HG02759 (cell line): ENCODE results near the gene AADACL4.
"Not testable (repeated sequence)": the region's sequence is repeated elsewhere in the genome, so short reads cannot be mapped to it uniquely, and the experiment has no call there.

Experiments
- ATAC-seq: cut with Tn5 transposase; IDR thresholded peaks from one replicate; pipeline ENCODE4 v1.9.1; 2021; ENCODE audit warnings: mild to moderate bottlenecking, moderate library complexity; ENCODE audit not compliant: unreplicated experiment

AADACL4 gene

DNA sequence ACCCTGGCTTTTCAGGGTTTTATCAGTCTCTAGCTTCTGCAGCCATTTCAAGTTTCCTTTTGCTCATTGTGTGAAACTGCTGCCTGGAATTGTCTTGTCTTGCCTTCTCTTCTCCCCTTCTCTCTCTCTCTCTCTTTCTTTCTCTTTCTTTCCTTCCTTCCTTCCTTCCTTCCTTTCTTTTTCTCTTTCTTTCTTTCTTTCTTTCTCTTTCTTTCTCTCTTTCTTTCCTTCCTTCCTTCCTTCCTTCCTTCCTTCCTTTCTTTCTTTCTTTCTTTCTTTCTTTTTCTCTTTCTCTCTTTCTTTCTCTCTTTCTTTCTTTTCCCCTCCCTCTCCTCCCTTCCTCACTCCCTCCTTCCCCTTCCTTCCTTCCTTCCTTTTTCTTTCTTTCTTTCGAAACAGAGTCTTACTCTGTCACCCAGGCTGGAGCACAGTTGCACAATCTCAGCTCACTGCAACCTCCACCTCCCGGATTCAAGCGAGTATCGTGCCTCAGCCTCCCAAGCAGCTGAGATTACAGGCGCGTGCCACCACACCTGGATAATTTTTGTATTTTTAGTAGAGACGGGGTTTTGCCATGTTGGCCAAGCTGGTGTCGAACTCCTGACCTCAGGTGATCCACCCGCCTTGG is 14.1 kb downstream of the AADACL4 start:
- not testable (repeated sequence) for ATAC-seq

DNA sequence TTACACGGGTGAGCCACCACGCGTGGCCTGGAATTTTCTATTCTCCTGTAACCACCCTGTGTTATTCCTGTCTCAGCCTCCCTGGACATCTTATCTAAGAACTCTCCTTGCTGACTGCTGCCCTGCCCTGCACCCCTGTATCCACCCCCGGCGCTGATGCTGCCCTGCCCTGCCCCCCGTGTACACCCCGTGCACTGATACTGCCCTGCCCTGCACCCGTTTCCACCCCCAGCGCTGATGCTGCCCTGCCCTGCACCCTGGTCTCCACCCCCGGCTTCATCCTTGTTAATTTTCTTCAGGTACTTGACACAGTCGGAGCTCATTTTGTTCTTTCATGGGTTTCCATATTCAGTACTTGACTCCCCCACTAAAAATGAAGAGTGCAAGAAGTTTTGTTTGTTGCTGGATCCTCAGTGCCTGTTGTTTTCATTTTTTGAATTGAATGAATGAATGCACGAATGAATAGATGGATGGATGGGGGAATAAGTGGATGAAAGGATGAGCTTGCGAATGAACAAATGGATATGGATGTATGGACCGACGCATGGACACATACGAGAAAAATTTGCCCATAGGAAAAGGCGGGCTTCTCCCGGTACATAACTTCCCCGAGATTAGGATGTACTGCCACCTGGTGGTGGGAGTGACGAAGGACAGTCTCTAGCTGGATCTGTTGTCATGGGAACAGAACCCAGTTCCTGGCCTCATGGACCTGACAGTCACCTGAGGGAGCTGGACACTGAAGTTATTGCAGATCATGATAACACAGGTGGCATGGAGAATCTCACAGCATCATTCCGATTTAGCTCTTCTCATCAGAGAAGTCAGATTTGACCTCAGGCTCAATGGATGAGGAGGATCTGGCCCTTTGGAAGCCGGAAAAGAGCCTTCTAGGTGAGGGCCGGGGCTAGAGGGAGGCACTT is 14.9 kb downstream of the AADACL4 start:
- no peak for ATAC-seq

DNA sequence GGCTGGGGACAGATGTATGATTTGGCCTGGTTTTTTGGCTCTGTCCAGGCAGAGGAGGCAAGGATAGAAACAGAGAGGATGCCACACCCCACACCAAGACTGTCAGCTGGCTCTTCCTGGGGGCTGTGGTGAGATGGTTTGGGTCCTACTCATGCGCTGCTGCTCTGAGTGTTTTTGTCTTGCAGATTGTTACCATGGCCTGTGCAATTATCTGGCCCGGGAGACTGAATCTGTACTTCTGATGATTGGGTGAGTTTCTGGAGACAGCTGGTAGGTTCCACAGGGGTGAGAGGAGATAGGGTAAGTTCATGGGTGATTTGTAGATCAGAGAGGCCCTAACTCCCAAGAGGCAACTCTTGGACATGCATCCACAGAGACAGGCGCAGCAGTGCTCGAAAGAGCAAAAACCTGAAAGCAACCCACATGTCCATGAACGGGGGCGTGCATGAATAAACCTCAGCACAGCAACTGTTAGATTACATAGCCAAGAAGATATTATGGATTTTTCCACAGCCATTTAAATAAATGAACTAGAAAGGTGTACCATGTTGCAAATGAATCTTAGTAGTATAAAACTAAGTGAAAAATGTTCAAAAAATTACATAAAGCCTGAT is 17.8 kb downstream of the AADACL4 start:
- ATAC-seq, result no peak

DNA sequence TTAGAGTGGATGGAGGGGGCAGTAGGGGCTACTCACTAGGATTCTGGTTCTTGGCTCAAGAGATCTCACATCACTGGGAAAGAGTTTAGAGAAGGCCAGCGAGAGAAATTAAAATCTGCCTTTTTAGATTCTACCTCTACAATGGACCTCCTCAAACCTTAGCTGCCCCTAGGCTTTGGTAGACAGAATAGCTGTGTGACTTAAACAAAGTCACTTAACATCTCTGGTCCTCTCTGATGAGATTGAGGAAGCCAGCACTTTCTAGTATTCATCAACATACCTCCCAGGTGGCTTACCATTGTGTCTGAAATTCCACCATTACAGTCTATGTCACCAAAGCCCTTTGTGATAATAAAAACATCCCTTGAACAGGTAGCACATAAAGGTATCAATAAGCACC is 18.7 kb downstream of the AADACL4 start:
- ATAC-seq, result no peak

DNA sequence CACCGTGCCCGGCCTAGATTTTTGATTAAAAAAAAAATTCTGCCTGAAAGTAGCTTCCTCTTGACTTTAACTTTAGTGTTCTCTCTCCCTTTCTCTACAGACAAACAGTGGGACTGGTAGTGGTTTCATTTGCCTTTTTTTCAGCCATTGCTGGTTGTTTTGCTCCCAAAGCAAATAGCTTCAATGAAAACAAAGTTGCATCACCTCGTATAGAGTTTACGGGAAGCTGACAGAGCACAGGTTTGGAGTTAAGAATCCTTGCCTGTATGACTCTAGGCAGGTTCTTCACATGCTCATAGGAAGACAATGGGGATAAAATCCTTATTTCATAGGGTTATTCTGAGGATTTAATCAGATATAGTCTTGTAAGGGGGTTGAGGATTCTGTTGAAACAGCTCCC is 21.6 kb downstream of the AADACL4 start:
- ATAC-seq, result no peak

DNA sequence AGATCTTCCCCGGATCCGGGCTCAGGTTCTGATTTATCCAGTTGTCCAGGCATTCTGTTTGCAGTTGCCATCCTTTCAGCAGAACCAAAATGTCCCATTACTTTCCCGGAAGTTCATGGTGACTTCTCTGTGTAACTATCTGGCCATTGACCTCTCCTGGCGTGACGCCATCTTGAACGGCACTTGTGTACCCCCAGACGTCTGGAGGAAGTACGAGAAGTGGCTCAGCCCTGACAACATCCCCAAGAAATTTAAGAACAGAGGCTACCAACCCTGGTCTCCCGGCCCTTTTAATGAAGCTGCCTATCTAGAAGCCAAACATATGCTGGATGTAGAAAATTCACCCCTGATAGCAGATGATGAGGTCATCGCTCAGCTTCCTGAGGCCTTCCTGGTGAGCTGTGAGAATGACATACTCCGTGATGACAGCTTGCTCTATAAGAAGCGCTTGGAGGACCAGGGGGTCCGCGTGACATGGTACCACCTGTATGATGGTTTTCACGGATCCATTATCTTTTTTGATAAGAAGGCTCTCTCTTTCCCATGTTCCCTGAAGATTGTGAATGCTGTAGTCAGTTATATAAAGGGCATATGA is 22.4 kb downstream of the AADACL4 start:
- ATAC-seq, result no peak

DNA sequence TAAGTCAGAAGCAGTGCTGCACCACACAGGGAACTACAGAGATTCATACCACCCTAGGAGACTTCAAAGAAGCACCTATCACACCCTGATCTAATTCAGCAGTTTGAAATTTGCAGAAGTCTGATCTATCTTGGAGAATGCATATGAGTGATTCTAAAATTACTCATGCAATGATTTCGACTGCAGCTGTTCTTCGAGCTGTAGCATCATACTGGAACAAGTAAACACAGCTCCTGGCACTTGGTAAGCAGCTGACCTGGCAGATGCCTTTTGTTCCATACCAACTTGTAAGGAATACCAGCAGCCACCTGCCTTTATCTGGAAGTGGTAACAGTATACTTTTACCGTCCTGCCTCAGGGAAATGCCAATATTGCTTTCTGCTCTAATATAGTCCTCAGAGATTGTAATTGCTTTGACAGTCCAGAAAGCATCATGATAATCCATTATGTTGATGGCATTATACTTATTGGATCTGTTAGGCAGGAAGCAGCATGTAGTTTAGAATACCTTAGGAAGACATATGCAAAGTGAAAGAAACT is 25.7 kb downstream of the AADACL4 start:
- no peak for ATAC-seq

DNA sequence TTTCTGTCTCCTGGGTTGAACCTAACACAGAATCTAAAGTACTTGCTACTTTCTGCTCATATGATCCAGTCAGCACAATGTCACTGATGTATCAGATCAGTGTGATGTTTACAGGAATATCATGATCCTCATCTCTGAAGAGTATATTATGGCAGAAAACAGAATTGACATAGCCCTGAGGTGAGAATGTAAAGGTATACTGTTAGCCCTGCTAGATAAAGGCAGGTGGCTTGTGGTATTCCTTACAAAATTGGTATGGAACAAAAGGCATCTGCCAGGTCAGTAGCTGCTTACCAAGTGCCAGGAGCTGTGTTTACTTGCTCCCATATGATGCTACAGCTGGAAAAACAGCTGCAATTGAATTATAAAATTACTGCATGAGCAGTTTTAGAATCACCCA is 30.5 kb downstream of the AADACL4 start:
- no peak for ATAC-seq

DNA sequence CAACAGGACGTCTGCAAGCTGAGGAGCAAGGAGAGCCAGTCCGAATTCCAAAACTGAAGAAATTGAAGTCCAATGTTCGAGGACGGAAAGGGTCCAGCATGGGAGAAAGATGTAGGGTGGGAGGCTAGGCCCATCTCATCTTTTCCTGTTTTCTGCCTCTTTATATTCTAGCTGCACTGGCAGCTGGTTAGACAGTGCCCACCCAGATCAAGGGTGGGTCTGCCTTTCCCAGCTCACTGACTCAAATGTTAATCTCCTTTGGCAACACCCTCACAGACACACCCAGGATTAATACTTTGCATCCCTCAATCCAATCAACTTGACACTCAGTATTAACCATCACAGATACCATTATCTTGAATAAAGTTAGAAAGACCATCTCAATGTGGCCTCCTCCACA is 32.2 kb downstream of the AADACL4 start:
- ATAC-seq, result not testable (repeated sequence)

DNA sequence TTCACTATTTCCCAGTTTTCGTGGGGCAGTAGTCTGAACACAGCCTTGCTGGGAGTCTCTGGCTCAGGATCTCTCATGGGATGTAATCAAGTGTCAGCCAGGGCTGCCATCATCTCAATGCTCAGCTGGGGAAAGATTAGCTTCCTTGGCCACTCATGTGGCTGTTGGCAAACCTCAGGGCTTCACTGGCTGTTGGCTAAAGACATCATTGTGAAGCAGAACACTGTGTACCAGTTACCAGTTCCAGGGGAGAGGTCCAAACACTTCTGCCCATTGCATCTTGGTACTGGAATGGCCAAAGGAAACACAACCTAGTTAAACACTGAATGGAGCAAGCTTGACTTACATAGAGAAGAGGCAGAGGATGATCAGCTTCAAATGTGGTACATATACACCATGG is 33.7 kb downstream of the AADACL4 start:
- no peak for ATAC-seq

DNA sequence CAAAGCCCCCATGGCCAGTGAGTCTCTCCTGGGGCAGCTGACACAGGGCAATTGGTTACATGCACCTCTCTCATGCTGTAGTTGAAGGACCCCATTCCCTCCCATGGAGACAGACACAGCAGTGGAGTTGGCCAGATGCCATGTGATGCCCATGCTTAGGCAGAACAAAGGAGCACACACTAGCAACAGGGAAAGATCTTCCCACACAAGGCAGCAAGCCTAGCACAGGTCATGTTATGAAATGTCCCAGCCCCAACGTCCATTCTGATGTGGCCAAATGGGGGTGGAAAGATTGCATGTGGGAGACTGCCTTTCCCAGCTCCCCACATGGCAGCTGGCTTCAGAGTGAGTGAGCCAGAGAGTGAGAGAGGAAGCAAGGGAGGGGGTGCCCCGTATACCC is 34.5 kb downstream of the AADACL4 start:
- no peak for ATAC-seq

DNA sequence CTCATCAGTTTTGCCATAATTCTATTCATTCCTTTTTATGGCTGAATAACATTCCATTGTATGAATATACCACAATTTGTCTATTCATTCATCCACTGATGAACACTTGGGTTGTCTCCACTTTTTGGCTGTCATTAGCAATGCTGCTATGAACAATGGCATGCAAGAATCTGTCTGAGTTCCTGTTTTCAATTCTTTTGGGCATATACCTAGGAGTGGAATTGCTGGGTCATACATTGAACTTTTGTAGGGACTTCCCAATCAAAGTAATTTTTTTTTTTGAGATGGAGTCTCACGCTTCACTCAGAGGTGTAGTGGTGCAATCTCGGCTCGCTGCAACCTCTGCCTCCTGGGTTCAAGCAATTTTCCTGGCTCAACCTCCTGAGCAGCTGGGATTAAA is 34.9 kb downstream of the AADACL4 start:
- ATAC-seq, result no peak

DNA sequence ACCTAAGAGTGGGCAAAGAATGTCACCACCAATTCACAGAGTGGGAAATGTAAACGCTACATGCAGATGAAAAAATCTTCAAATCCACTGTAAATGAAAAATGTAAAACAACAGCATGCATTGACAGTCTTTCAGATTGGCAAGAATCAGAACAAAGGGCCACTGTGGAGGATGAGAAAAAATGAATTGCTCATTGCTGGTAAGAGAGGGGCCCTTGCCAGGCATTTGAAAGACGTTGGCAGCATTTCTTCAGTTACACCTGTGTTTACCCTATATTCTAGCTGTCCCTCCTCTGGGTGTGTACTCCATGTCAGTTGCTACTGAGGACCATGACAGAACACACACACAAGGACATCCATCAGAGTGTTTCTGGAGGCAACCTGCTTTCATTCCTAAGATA is 46.3 kb downstream of the AADACL4 start:
- no peak for ATAC-seq

DNA sequence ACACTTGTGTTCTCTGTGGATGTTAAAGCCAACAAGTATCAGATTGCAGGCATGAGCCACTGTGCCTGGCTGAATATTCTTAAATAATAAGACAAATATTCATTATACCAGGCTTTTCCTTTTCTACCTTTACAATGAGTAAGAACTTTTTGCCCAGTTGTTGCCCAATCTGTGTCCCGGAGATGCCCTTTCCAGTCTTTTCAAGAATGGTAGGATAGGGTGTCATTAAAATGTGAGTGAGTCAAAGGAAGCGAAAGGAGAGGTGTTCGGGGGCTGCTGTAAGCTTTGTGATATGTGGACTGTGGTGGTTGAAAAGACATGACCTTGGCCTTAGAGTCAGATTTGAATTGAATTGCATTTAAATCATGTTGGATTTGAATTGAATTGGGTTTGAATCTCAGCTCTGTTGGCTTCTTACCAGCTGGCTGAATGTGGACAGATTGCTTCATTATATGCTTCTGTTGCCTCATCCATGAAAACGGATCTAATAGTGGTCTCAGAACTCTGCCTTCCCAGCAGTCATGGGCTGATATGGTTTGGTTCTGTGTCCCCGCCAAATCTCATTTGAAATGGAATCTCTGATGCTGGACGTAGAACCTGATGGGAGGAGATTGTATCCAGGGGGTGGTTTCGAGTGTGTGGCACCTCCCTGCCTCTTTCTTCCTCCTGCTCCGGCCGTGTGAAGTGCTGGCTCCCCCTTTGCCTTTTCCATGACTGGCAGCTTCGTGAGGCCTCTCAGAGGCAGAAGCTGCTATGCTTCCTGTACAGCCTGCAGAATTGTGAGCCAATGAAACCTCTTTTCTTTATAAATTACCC is 49.3 kb downstream of the AADACL4 start:
- ATAC-seq, result no peak

DNA sequence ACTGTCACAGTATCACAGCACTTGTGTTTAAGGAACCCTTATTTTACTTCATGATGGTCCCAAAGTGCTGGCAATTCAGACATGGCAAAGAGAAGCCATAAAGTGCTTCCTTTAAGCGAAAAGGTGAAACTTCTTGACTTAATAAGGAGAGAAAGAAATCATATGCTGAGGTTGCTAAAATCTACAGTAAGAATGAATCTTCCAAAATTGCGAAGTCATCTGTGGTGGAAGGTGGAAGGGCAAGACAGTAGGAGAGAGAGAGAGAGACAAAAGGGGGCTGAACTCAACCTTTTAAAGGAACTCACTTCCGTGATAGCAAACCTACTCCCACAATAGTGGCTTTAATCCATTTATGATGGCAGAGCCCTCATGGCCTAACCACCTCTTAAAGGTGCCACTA is 52.8 kb downstream of the AADACL4 start:
- ATAC-seq, result no peak

DNA sequence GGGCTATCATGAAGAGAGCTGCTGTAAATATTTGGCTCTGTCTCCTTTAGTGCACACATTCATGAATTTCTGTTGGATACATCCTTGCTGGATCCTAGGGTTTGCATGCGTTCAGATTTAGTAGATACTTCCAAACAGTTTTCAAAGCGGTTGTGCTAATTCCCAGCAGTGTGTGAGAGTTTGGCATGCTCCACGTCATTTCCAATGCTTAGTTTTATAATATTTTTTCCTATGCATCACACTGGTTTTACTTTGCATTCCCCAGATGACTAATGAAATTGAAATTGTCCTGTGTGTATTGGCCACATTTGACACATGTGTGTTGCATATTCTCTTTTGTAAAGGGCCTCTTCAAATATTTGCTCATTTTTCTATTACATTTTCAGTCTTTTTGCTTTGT is 53.5 kb downstream of the AADACL4 start:
- ATAC-seq, result no peak

DNA sequence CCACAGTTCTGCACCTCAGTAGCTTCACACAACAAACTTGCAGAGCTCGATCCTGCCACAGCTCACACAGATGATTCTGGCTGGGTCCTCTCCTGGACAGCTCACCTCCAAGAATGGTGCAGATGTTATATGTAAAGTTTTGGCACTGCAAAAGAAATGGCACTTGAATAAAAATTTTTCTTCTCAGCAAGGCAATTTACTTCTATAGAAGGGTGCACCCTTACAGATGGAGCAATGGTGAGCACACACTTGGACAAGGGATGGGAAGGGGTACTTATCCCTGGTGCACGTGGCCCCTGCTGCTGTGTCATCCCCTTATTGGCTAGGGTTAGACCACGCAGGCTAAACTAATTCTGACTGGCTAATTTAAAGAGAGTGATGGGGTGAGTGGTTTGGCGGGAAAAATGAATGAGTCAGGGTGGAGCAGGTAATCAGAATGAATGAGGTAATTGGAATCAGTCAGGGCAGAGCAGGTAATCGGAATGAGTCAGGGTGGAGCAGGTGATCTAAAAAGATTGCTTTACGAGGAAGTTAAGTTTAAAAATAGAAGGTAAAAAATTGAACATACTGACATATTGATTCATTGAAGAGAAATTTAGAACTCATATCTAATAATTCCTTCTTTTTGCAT is 60.1 kb downstream of the AADACL4 start:
- ATAC-seq, result no peak

DNA sequence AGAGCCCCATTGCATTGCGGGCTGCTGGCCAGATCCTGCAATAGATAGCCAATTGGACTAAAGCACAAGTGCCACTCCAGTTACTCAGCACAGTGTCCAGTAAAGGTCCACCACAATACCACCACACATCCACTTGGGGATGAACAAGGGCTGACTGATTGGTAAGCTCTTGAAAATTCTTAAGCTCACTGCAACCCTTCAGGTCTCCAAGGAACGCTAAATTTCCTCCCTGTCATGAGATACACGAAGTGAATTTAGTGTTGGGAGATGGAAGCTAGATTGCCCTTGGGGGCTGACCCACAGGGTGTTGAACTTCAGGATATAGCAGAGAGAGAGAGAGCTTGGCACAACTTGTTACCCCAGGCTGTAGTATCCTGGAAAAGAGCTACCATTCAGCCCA is 62.2 kb downstream of the AADACL4 start:
- no peak for ATAC-seq

DNA sequence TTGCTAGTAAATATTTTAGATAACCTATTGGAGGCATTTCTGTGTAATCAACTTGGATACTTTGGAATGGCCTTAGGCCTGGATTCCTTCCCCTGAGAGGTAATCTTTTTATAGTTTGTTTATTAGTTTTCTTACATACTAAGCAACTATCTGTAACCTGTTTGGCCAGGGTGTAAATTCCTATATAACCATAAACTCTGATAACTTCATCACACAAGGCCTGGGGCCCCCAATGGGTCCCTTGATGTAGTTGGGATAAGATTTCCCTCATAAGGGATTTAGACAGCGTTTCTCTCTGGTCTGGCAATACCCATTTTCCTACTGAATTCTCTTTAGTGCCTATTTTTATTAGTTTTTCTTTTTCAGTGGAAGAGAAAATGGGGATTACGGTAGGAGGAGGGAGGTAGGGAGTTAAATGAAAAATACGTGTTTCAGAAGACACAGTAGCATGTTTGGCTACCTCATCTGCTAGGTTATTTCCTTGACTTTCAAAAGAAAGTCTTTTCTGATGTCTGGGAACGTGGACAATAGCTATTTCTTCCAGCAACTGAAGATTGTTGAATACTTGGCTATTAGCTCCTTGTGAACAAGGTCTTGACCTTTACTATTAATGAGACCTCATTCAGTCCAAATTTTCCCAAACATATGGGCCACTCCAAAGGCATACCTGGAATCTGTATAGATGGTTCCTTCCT is 64.7 kb downstream of the AADACL4 start:
- no peak for ATAC-seq
